H9 (cell line): ENCODE results near the gene NGFR. TPM values are rescaled to one million over a fixed set of nuclear protein-coding genes. Genes with fewer than 3 reads are reported as not detected.

Experiments used
- DNase-seq: peaks from one replicate; pipeline ENCODE4 v3.0.0-alpha.2; 2017
- H2AFZ ChIP-seq: one replicate; pipeline ENCODE4 v1.6.1; 2013; ENCODE audit warnings: mild to moderate bottlenecking, low read length, control low read depth, moderate library complexity
- H2AK5ac ChIP-seq: 2 replicates; pipeline ENCODE4 v1.6.1; 2013; ENCODE audit warnings: low read length, control low read depth, mixed read lengths; ENCODE audit not compliant: insufficient read length
- H2BK120ac ChIP-seq: one replicate; pipeline ENCODE4 v1.6.1; 2013; ENCODE audit warnings: low read depth, mild to moderate bottlenecking, low read length, control low read depth, inconsistent platforms; ENCODE audit not compliant: poor library complexity, severe bottlenecking
- H2BK12ac ChIP-seq: 2 replicates; pipeline ENCODE4 v1.6.1; 2013; ENCODE audit warnings: low read length, control low read depth, mixed read lengths, low read depth; ENCODE audit not compliant: insufficient read length
- H2BK15ac ChIP-seq: 2 replicates; pipeline ENCODE4 v1.6.1; 2013; ENCODE audit warnings: low read depth, low read length, control low read depth
- H2BK20ac ChIP-seq: one replicate; pipeline ENCODE4 v1.6.1; 2013; ENCODE audit warnings: low read depth, mild to moderate bottlenecking, low read length, control low read depth, inconsistent platforms; ENCODE audit not compliant: poor library complexity, severe bottlenecking
- H2BK5ac ChIP-seq: 2 replicates; pipeline ENCODE4 v1.6.1; 2013; ENCODE audit warnings: low read length, control low read depth, mixed read lengths; ENCODE audit not compliant: insufficient read length
- H3K14ac ChIP-seq: 2 replicates; pipeline ENCODE4 v1.6.1; 2013; ENCODE audit warnings: low read length, control low read depth; ENCODE audit not compliant: insufficient read depth
- H3K18ac ChIP-seq: 2 replicates; pipeline ENCODE4 v1.6.1; 2013; ENCODE audit warnings: low read depth, mild to moderate bottlenecking, mixed read lengths, low read length, control low read depth; ENCODE audit not compliant: insufficient read length
- H3K23ac ChIP-seq: 2 replicates; pipeline ENCODE4 v1.6.1; 2013; ENCODE audit warnings: low read length, control low read depth, mixed read lengths, low read depth; ENCODE audit not compliant: insufficient read length
- H3K23me2 ChIP-seq: 2 replicates; pipeline ENCODE4 v1.6.1; 2013; ENCODE audit warnings: low read depth, mild to moderate bottlenecking, mixed read lengths, low read length, control low read depth; ENCODE audit not compliant: insufficient read length, poor library complexity, severe bottlenecking
- H3K27ac ChIP-seq: 2 replicates; pipeline ENCODE4 v1.5.1; 2013; ENCODE audit warnings: low read length, control low read depth, mixed read lengths, low read depth; ENCODE audit not compliant: insufficient read length
- H3K27me3 ChIP-seq: 2 replicates; pipeline ENCODE4 v1.6.1; 2013; ENCODE audit warnings: low read length, control low read depth, inconsistent platforms; ENCODE audit not compliant: insufficient read depth
- H3K4ac ChIP-seq: 2 replicates; pipeline ENCODE4 v1.6.1; 2013; ENCODE audit warnings: low read depth, mild to moderate bottlenecking, control low read depth, inconsistent platforms, low read length, moderate library complexity
- H3K4me1 ChIP-seq: 2 replicates; pipeline ENCODE4 v1.6.1; 2013; ENCODE audit warnings: low read length, control low read depth, inconsistent platforms; ENCODE audit not compliant: insufficient read depth
- H3K4me2 ChIP-seq: 2 replicates; pipeline ENCODE4 v1.6.1; 2013; ENCODE audit warnings: low read length, control low read depth, mixed read lengths; ENCODE audit not compliant: insufficient read length, insufficient read depth
- H3K56ac ChIP-seq: 2 replicates; pipeline ENCODE4 v1.6.1; 2013; ENCODE audit warnings: low read depth, mild to moderate bottlenecking, mixed read lengths, low read length, control low read depth; ENCODE audit not compliant: insufficient read length
- H3K79me1 ChIP-seq: 2 replicates; pipeline ENCODE4 v1.6.1; 2013; ENCODE audit warnings: low read depth, mild to moderate bottlenecking, moderate library complexity, low read length, control low read depth, inconsistent platforms; ENCODE audit not compliant: insufficient read depth, poor library complexity, severe bottlenecking
- H3K79me2 ChIP-seq: 2 replicates; pipeline ENCODE4 v1.6.1; 2013; ENCODE audit warnings: low read length, control low read depth, inconsistent platforms; ENCODE audit not compliant: insufficient read depth
- H3K9ac ChIP-seq: 2 replicates; pipeline ENCODE4 v1.6.1; 2013; ENCODE audit warnings: low read length, control low read depth, mixed read lengths; ENCODE audit not compliant: insufficient read length; ENCODE audit errors: extremely low read depth
- H3K9me3 ChIP-seq: one replicate; pipeline ENCODE4 v1.6.1; 2013; ENCODE audit warnings: low read depth, low read length, inconsistent platforms; ENCODE audit not compliant: control insufficient read depth
- H3T11ph ChIP-seq: one replicate; pipeline ENCODE4 v1.6.1; 2013; ENCODE audit warnings: mild to moderate bottlenecking, low read length, control low read depth, inconsistent platforms
- H4K20me1 ChIP-seq: one replicate; pipeline ENCODE4 v1.6.1; 2013; ENCODE audit not compliant: control insufficient read depth, insufficient read length, insufficient read depth
- H4K5ac ChIP-seq: 2 replicates; pipeline ENCODE4 v1.6.1; 2013; ENCODE audit warnings: low read depth, mild to moderate bottlenecking, mixed read lengths, low read length, control low read depth; ENCODE audit not compliant: insufficient read length
- H4K8ac ChIP-seq: replicated peaks from 2 replicates; pipeline ENCODE4 v1.6.1; 2013; ENCODE audit warnings: low read length, control low read depth, mixed read lengths, low read depth; ENCODE audit not compliant: insufficient read length
- H4K91ac ChIP-seq: 2 replicates; pipeline ENCODE4 v1.6.1; 2013; ENCODE audit warnings: low read depth, mild to moderate bottlenecking, moderate library complexity, mixed read lengths, low read length, control low read depth; ENCODE audit not compliant: insufficient read length
- H3K27ac Mint-ChIP-seq, 3 experiments: 2 replicates in 2 of 3; 3 replicates in 1 of 3; pipeline ENCODE4 v1.8.0; 2020 to 2021; ENCODE audit warnings: mixed read lengths in 3 of 3, mild to moderate bottlenecking in 1 of 3, moderate library complexity in 1 of 3
- H3K27me3 Mint-ChIP-seq: 2 replicates; pipeline ENCODE4 v1.8.0; 2021; ENCODE audit warnings: low read depth, mild to moderate bottlenecking, moderate library complexity, mixed read lengths
- H3K36me3 Mint-ChIP-seq, 3 experiments: 2 replicates in 2 of 3; 3 replicates in 1 of 3; pipeline ENCODE4 v1.8.0; 2020 to 2021; ENCODE audit warnings: low read depth in 3 of 3, mixed read lengths in 3 of 3; ENCODE audit not compliant: insufficient read depth in 1 of 3
- H3K4me1 Mint-ChIP-seq, 2 experiments: 2 replicates each; pipeline ENCODE4 v1.8.0; 2020; ENCODE audit warnings: mixed read lengths in 2 of 2
- H3K4me3 Mint-ChIP-seq, 2 experiments: 2 replicates in 1 of 2; 3 replicates in 1 of 2; pipeline ENCODE4 v1.8.0; 2020 to 2021; ENCODE audit warnings: mild to moderate bottlenecking in 2 of 2, mixed read lengths in 2 of 2, moderate library complexity in 1 of 2
- H3K9me3 Mint-ChIP-seq, 2 experiments: 2 replicates in 1 of 2; 3 replicates in 1 of 2; pipeline ENCODE4 v1.8.0; 2020; ENCODE audit warnings: mild to moderate bottlenecking in 2 of 2, mixed read lengths in 2 of 2, moderate library complexity in 1 of 2
- WGBS: extraction: QIAGEN DNeasy Blood & Tissue Kit; methylation state at CpG from one replicate; pipeline ENCODE4 v1.1.7; 2013; ENCODE audit warnings: missing lambda C conversion rate, low lambda C conversion rate, mixed read lengths; ENCODE audit not compliant: insufficient read length; ENCODE audit errors: extremely low coverage; 5-methylcytosine and 5-hydroxymethylcytosine counted together
- total RNA-seq: library from RNA; stranded (reverse); gene quantifications from 2 replicates; pipeline ENCODE4 v1.2.1, GENCODE V29; 2021
- TF ChIP-seq, protein P1 (sequence below): fragments of 200-600 bp; sonication (generic); conservative IDR thresholded peaks from 3 replicates; pipeline ENCODE4 v1.8.0; 2021; ENCODE audit warnings: antibody characterized with exemption, mild to moderate bottlenecking

Gene NGFR
- total RNA-seq, 1 experiment from 2014 or later: 9.6 TPM

GRCh38 chr17:49554694-49555494, 59.8 kb downstream of the NGFR start:
- no peak overlapping the region; a peak in 1 of 7 replicates for H3K27ac Mint-ChIP-seq

More at GRCh38 chr17:49554694-49555494, 59.8 kb downstream of the NGFR start:
- H4K5ac ChIP-seq: no peak overlapping the region
- no peak overlapping the region; the same call in 1 of the 2 replicates for H3K14ac ChIP-seq
- no peak overlapping the region for H2BK15ac ChIP-seq
- H3K23ac ChIP-seq: no peak overlapping the region
- no peaks in the 10 kb centered on the region for H3K23me2 ChIP-seq
- no peak overlapping the region for H4K91ac ChIP-seq
- no peaks in the 10 kb centered on the region for H3K79me1 ChIP-seq
- H3K27me3 ChIP-seq: no peaks in the 10 kb centered on the region; the same call in 1 of the 2 replicates
- H3K79me2 ChIP-seq: no peaks in the 10 kb centered on the region
- no peaks in the 10 kb centered on the region for H3K4me1 ChIP-seq
- no peak overlapping the region for H2BK20ac ChIP-seq
- H2AFZ ChIP-seq: no peak overlapping the region
- H2BK12ac ChIP-seq: no peak overlapping the region
- WGBS: no CpG with 5 or more reads among the region's 14 CpGs
- TF ChIP-seq, protein P1, sequence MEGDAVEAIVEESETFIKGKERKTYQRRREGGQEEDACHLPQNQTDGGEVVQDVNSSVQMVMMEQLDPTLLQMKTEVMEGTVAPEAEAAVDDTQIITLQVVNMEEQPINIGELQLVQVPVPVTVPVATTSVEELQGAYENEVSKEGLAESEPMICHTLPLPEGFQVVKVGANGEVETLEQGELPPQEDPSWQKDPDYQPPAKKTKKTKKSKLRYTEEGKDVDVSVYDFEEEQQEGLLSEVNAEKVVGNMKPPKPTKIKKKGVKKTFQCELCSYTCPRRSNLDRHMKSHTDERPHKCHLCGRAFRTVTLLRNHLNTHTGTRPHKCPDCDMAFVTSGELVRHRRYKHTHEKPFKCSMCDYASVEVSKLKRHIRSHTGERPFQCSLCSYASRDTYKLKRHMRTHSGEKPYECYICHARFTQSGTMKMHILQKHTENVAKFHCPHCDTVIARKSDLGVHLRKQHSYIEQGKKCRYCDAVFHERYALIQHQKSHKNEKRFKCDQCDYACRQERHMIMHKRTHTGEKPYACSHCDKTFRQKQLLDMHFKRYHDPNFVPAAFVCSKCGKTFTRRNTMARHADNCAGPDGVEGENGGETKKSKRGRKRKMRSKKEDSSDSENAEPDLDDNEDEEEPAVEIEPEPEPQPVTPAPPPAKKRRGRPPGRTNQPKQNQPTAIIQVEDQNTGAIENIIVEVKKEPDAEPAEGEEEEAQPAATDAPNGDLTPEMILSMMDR: no peak
- H2BK120ac ChIP-seq: no peak overlapping the region
- H3K4me2 ChIP-seq: no peak overlapping the region
- H3K9me3 ChIP-seq: no peaks in the 10 kb centered on the region
- Mint-ChIP-seq H3K27me3 (peaks cover 17% of the 10 kb centered on the region), H3K4me3 (no peak overlapping the region), H3K9me3 (no peaks in the 10 kb centered on the region), H3K4me1 (peaks cover 10 to 14% of the 10 kb centered on the region in 2 experiments), H3K36me3 (no peaks in the 10 kb centered on the region)
- no peak overlapping the region for H3K9ac ChIP-seq
- H2BK5ac ChIP-seq: no peak overlapping the region
- H4K20me1 ChIP-seq: no peaks in the 10 kb centered on the region
- no peak overlapping the region for H3T11ph ChIP-seq
- DNase-seq: no peak
- H3K56ac ChIP-seq: no peak overlapping the region
- no peak overlapping the region for H4K8ac ChIP-seq
- H3K4ac ChIP-seq: no peak overlapping the region
- no peak overlapping the region for H2AK5ac ChIP-seq
- H3K27ac ChIP-seq: no peak overlapping the region
- H3K18ac ChIP-seq: no peak overlapping the region
